ENCODE results near the gene NTM.

Gene NTM

DNA sequence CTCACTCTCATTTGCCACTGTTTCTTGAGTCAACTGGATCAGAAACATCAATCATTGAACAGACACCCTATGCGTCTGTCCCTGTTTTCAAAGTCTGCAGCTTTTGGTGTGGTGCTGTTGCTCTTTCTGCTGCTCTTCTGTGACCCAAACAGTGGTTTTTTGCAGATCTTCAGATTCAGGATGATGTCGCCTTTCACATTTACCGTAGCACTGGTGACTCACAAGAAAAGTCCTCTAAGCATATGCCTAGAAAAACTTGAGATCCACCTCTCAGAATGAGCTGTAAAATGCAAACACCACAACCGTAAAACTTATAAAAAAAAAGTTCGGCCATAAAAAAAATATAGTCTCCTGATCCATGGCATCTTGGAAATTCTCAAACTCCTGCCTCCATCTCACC lies 400.4 kb downstream of the NTM start:
- DNase-seq (ENCODE audit: low spot score) = no peak

DNA sequence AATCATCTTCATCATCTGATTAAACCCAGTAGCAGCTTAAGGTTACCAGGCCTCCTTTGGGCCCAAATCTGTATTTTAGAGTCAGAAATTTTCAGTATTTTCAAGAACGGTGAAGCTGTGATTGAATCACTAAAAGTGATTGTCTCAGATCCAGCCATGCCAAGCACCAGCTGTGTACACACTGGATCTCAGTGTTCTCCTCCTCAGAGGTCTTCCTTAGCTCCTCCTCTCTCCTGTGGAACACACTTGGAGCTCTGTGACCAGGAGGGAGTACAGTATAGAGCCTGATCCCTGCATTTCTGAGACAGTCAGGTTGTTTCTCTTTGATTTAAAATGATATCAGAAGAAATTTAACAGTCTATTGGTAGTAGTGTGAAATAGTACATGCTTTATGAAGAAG lies 401.1 kb downstream of the NTM start:
- DNase-seq (ENCODE audit: low spot score) = no peak

DNA sequence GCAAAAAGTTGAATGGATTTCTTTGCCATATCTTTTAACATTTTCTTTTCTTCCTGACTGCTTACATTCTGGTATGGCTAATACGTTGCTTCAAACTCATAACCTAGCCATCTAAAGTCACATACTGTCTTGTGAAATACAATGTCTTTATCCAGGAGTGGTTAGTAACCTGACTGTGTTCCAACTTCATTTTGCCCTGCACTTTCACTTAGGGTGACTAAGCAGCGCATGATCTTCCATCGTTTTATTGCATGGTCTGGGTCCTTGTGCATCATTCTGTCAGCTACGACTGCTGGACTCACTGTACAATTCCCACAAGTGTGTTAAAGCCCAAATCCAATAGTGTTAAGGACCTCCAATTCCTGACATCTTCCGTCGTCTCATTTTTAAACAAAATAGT lies 403.2 kb downstream of the NTM start:
- no peak for DNase-seq (ENCODE audit: low spot score)

GRCh38 chr11:131776211-131776610 lies 405.8 kb downstream of the NTM start:
- no peak for DNase-seq (ENCODE audit: low spot score)

DNA sequence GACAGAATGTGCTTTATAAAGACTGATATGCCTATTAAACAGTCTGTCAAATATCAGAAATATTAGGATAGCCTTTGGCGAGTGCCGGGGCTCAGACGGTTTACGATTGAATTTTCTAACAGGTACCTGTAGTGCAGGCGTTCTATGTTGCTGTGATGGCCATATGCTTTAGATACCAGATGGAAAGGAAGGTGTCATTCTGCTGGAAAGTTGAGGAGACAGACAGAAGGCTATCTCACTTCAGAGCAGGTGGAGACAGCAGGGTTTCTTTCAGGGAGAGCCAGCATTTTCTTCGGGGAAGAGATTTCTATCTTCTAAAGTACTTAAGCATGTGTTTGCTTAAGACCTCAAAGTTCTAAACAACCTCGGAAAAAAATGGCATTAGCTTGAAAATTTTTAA lies 415.4 kb downstream of the NTM start:
- no peak for DNase-seq (ENCODE audit: low spot score)

DNA sequence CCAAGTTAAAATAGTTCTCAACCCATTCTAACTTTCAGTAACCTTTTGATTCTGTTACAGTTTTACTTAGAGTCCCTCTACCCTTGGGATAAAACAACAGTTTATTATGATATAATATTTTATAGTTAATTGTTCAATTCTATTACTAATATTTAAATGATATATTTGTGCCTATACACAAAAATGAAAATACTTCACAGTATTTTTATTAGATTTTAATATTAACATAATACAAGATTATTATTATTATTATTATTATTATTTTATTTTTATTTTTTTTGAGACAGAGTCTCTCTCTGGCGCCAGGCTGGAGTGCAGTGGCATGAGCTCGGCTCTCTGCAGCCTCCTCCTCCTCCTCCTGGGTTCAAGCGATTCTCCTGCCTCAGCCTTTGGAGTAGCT lies 416.7 kb downstream of the NTM start:
- no peak for DNase-seq (ENCODE audit: low spot score)

GRCh38 chr11:131790586-131790985 lies 420.2 kb downstream of the NTM start:
- no peak for DNase-seq (ENCODE audit: low spot score)

DNA sequence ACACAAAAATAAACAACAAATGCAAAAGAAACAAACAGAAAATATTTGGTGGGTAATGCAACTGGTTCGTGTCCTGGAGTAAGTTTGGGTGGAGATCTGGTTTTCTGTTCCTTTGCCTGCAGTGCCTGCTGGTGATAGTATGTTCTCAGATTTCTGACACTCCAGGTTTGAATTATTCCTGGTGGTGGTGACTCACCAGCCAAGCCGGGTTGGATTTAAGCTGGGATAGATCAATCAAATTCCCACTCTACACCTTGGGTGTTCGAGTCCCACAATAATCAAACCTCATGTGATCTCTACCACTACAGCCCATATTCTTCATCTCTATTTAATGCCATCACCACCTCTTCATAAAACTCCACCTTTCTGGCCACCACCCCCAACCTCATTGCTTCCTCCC lies 421.8 kb downstream of the NTM start:
- no peak for DNase-seq (ENCODE audit: low spot score)

DNA sequence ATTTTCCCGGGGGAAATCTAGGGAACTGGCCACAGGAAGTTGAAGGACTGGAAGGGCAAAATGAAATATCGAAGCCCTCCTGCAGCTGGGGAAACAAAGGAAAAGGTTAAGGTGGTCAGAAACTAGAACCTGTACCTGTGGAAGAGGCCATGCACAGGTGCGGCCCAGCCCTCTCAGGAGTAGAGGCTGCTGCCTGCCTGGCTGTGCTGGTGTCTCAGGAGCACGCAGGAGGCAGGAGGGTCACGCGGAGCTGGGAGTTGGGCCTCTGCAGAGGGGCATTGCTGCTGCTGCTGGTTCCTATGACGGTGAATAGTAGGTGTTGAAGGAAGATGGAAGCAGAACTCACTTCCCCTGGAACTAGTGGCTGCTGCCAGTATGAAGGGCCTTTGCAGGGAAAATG lies 425.7 kb downstream of the NTM start:
- no peak for DNase-seq (ENCODE audit: low spot score)

GRCh38 chr11:131796541-131796940 lies 426.1 kb downstream of the NTM start:
- DNase-seq (ENCODE audit: low spot score) = no peak

- no peak for DNase-seq (ENCODE audit: low spot score)
Observed at GRCh38 chr11:131800452-131800851, 430.0 kb downstream of the NTM start.

DNA sequence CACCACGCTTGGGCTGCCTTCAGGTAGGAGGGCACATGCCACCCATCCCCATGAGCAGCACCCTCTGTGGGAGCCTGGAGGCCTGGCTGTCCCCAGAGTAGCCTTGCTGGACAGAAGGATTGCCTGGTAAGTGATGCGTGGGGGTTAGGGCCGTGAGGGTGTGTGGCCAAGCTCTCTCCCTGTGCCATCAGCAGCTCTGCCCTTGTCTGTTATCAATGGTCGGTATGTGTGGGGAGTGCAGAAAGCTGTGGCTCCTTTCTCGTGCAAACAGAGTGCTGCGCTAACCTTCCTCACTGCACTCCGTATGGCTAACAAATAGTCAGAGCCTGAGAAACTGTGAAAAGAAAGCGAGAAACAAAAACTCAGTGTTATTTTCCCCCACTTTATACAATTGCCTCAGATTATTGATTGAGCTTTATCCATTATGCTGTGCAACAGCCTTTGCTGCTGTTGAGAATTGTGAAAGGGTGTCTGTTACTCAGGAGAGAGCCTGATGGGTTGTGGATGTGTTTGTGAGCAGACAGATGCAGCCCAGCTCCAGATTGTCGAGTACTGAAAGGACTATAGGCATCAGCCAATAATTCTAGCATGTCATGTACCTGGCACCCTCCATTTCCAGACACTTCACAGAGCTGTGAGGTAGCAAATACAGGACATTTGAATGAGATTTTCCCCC lies 432.2 kb downstream of the NTM start:
- no peak for DNase-seq (ENCODE audit: low spot score)

DNA sequence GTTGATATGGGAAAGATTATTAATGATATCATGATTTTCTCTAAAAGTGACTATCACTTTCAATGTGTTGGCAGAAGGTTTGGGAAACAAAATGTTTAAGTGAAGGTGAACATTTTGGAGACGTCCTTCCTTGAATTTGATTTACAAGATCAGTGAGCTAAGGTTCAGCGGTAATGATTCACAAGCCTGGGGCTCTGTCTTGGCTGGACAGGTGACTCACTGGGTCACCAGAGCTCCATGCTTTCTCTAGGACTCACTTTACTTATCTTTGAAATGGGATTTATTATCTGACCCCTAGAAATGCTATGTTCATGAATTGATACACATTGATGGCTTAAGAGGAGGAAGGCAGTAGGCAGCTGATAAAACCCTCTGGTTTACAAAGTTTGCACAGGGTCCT lies 437.5 kb downstream of the NTM start:
- no peak for DNase-seq (ENCODE audit: low spot score)

GRCh38 chr11:131808470-131808869 lies 438.1 kb downstream of the NTM start:
- no peak for DNase-seq (ENCODE audit: low spot score)

DNA sequence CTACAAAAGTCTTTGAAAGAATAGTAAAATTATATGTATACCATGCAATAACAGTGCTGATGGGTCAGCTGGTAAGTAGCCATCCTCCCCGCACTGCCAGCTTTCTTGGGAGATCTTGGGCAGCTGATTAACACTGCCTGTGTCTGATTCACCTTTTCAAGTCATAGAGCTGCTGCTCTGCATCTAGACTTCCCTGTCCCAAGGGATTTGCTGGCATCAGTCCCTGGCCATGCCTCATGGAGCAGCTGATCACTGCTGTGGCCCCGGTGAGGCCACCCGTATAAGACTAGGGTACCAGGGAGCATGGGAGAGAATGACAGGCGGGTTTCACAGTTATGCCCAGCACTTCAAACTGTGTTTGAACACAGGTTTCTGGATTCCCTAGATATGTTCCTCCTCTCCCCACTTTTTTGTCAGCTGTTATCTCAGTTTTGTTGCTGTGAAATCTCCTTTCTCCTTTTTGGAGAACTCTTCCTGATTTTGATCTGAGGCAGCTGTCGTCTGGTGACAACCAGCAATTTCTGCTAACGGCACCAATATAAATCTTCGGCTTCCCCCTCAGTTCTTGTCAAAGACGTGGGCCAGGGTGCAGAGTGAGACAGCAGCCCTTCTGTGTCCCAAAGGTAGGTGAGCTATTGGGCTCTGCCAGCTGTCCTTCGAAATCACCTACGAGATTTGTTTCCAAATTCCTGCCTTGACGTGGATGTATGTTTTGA lies 438.9 kb downstream of the NTM start:
- no peak for DNase-seq (ENCODE audit: low spot score)

DNA sequence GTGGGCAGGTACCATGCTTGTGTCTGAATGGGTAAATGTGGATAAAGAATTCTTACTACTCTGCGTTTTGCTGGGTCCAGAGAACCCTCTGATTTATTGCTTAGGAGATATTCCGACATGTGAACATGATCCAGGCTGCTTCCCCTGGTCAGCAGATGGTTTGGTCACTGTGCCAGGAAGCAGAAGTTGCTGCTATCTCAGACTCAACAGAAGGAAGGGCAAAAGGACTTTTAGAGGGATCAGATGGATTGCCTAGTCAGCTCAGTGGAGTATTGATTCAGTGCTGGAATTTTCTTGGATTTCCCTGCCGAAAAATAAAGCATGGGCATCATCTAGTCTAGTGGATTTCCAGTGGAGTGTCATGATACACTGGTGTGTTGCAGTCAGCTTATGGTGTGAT lies 440.1 kb downstream of the NTM start:
- DNase-seq (ENCODE audit: low spot score) = no peak

GRCh38 chr11:131811383-131811782 lies 441.0 kb downstream of the NTM start:
- DNase-seq (ENCODE audit: low spot score) = no peak

GRCh38 chr11:131814108-131814507 lies 443.7 kb downstream of the NTM start:
- DNase-seq (ENCODE audit: low spot score) = no peak

DNA sequence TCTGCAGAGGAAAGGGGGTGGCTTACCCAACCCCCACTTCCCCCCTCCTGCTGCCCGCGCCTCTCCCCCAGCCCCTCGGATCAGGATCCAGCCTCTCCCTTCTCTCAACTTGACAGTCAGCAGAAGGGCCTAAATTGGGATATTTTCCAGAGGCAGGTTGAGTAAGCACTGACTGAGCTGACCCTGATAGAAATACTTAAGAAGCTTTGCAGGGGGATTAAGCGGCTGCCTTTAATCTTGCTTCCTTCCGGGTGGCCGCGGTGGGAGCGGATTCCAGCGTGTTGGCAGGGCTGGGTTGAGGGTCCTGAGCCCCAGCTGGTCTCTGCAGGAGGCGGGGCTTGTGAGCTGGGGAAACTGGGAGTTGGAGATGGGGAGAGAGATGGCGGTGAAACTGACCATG lies 445.2 kb downstream of the NTM start:
- DNase-seq (ENCODE audit: low spot score) = no peak

DNA sequence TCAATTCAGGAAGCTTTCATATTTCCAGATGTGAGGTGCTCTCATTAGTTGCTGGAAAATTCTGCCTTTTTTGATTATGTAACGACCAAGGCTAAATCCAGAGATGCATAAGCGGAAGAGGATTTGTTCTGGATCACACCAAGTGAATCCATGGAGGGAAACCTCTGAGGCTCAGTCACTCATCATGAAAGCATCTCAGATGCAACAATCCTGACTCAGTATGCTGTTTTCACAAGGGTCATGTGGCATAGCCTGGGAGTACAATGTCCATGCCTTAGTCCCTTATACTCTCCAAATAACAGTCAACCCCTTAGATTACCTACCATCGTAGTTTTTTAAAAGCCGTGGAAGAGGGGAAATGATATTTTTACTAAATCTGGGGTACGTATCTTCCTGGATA lies 445.6 kb downstream of the NTM start:
- DNase-seq (ENCODE audit: low spot score) = no peak

GRCh38 chr11:131817687-131818188 lies 447.3 kb downstream of the NTM start:
- no peak for DNase-seq (ENCODE audit: low spot score)

DNA sequence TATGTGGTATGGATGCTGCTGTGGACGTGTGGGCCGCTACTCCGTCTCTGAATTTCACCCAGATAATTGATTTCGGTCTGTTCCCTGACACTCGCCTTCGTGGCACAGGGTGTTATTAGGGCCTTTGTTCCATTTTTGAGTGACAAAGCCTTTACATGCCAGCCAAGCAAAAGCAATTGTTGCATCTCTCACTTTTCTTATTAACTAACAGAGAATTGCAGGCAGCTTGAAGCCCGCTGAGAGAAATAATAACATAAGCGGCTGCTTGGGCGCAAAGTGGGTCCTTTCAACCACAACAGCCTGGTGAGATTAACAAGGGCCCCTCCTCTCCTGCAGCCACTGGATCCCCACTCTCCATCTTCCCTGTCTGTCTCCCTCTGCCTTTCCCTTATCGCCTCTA lies 449.4 kb downstream of the NTM start:
- no peak for DNase-seq (ENCODE audit: low spot score)

DNA sequence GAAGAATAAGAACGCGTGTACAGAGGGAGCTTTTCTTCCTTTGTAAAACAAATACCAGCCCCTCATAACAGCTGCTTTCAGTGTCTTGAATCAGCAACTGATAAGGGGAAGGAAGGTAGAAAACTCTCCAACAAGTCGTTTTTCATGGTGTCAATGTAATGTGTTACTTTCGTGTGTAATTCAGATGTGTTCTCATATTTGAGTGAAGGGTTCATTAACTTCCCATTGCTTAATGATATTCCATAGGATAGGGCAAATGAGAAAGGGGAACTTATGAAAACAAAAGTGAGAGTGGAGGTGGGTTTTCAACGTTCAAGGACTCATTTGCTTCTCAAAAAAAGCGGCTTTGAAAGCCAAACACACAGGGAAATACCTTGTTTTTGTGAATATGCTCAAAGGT lies 452.1 kb downstream of the NTM start:
- no peak for DNase-seq (ENCODE audit: low spot score)

DNA sequence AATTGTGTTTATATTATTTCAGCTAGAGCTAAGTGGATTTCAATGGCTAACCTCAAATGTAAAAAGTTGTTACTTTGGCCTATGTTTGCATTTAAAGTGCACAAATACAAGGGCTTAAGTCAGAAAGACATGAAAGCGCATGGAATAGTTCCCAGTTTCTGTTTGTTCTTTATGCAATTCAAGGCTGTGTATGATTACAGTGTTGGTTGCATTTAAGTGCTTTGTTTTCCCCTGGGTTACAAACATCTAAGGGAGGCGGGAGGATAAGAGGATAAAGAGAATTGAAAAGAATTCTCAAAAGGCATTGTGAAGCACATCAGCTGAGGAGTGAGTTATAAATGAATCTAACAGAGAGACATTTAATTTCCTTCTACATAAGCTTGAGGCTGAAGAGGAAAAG lies 453.4 kb downstream of the NTM start:
- no peak for DNase-seq (ENCODE audit: low spot score)

Data from activated CD4-positive, alpha-beta T cell treated with anti-CD3 and anti-CD28 coated beads, Interleukin-2, Interleukin-4, amounts not matched to agents 100 ng/mL and 50 ng/mL, durations not matched to agents 16 hours and 8 hours (primary cell).